ENCODE data around the gene INSYN1. TPM values are rescaled to one million over a fixed set of nuclear protein-coding genes. Genes with fewer than 3 reads are reported as not detected.

INSYN1 gene
- total RNA-seq, 4 donors from 2014 or later: 12.5 to 27.4 (median 23.8) TPM

- Histone ChIP-seq H3K36me3 (no peaks in the 10 kb centered on the region), H3K27me3 (no peaks in the 10 kb centered on the region), H3K4me1 (peaks cover 10 to 35% (median 29%) of the 10 kb centered on the region in 4 donors), H3K9me3 (no peaks in the 10 kb centered on the region), H3K27ac (replicated peaks in 1 of 4) (no peak overlapping the region), H3K4me3 (no peak overlapping the region)
- TF ChIP-seq EP300 (IDR thresholded peaks at IDR 0.05) (no peak), POLR2AphosphoS5 (IDR thresholded peaks at IDR 0.05) (no peak), POLR2A (IDR thresholded peaks at IDR 0.05; ENCODE audit: low read depth) (no peak), CTCF (IDR thresholded peaks at IDR 0.05) (no peak)
- WGBS: 39% methylated on average over 6 of the region's 6 CpGs
- intact Hi-C loops (cut with DNase I): no loop called here
- no peak for DNase-seq (ENCODE audit: extremely low spot score)
Measured at GRCh38 chr15:73773428-73773827, 20.3 kb upstream of the INSYN1 start.

GRCh38 chr15:73771385-73772045, 18.4 kb upstream of the INSYN1 start:
- Histone ChIP-seq H3K27ac (replicated peaks in 1 of 4) (no peak overlapping the region), H3K4me3 (no peak overlapping the region), H3K4me1 (peaks cover 10 to 35% (median 29%) of the 10 kb centered on the region in 4 donors), H3K27me3 (no peaks in the 10 kb centered on the region), H3K36me3 (no peaks in the 10 kb centered on the region), H3K9me3 (no peaks in the 10 kb centered on the region)
- TF ChIP-seq POLR2AphosphoS5 (IDR thresholded peaks at IDR 0.05): no peak
- TF ChIP-seq POLR2A (IDR thresholded peaks at IDR 0.05; ENCODE audit: low read depth): no peak
- no peak for TF ChIP-seq CTCF (IDR thresholded peaks at IDR 0.05)
- TF ChIP-seq EP300 (IDR thresholded peaks at IDR 0.05): no peak
- WGBS: 81% methylated on average over 11 of the region's 12 CpGs
- intact Hi-C loops (cut with DNase I): no loop called here
- DNase-seq (ENCODE audit: extremely low spot score): no peak

- no peaks in the 10 kb centered on the region for H3K27me3 ChIP-seq
- no peak for DNase-seq (ENCODE audit: extremely low spot score)
- H3K36me3 ChIP-seq: no peaks in the 10 kb centered on the region
- H3K4me1 ChIP-seq: peaks cover 8 to 24% (median 22%) of the 10 kb centered on the region in 4 donors
- no peak overlapping the region for H3K27ac ChIP-seq (replicated peaks in 1 of 4)
- intact Hi-C loops (cut with DNase I): no loop called here
- no peaks in the 10 kb centered on the region for H3K9me3 ChIP-seq
- H3K4me3 ChIP-seq: no peak overlapping the region
- 90% methylated on average over 1 of the region's 1 CpG for WGBS
- no peak for TF ChIP-seq POLR2AphosphoS5 (IDR thresholded peaks at IDR 0.05)
- no peak for TF ChIP-seq CTCF (IDR thresholded peaks at IDR 0.05)
- TF ChIP-seq EP300 (IDR thresholded peaks at IDR 0.05): no peak
- TF ChIP-seq POLR2A (IDR thresholded peaks at IDR 0.05; ENCODE audit: low read depth): no peak
Measured at GRCh38 chr15:73770050-73770449, 16.9 kb upstream of the INSYN1 start.

GRCh38 chr15:73767806-73768501, 14.8 kb upstream of the INSYN1 start:
- TF ChIP-seq POLR2A (IDR thresholded peaks at IDR 0.05; ENCODE audit: low read depth): no peak
- no peak for TF ChIP-seq POLR2AphosphoS5 (IDR thresholded peaks at IDR 0.05)
- TF ChIP-seq EP300 (IDR thresholded peaks at IDR 0.05): no peak
- no peak for TF ChIP-seq CTCF (IDR thresholded peaks at IDR 0.05)
- no peak for DNase-seq (ENCODE audit: extremely low spot score)
- H3K4me3 ChIP-seq: no peak overlapping the region
- no peaks in the 10 kb centered on the region for H3K27me3 ChIP-seq
- intact Hi-C loops (cut with DNase I): no loop called here
- no peaks in the 10 kb centered on the region for H3K36me3 ChIP-seq
- H3K27ac ChIP-seq (replicated peaks in 1 of 4): no peak overlapping the region
- H3K4me1 ChIP-seq: peaks cover 6 to 20% (median 16%) of the 10 kb centered on the region in 4 donors
- no peaks in the 10 kb centered on the region for H3K9me3 ChIP-seq
- WGBS: 59% methylated on average over 9 of the region's 9 CpGs
